GM21737 (cell line): ENCODE results near the gene C19orf67.

Source experiments
- ATAC-seq: cut with Tn5 transposase; IDR thresholded peaks from one replicate; pipeline ENCODE4 v1.9.1; 2021; ENCODE audit warnings: mild to moderate bottlenecking, moderate library complexity; ENCODE audit not compliant: unreplicated experiment

Gene C19orf67

GRCh38 chr19:14031719-14032480, 53.7 kb downstream of the C19orf67 start, which contains the start of gene IL27RA:
Gene IL27RA (plus strand): TSS chr19:14031762. CDS start chr19:14031873, 111 bp downstream.
- peak; percentile 54 for ATAC-seq
